SK-N-MC (cell line): ENCODE results near the gene LIN52.

Experiments
- EZH2 ChIP-seq: fragments of 200-600 bp; sonication (generic); IDR thresholded peaks from one replicate; pipeline ENCODE4 v1.6.1; 2017; ENCODE audit warnings: antibody characterized with exemption
- POLR2AphosphoS5 ChIP-seq: IDR thresholded peaks from 2 replicates; pipeline ENCODE4 v1.6.1; 2012; ENCODE audit warnings: mild to moderate bottlenecking, low read depth, low read length, borderline replicate concordance

DNA sequence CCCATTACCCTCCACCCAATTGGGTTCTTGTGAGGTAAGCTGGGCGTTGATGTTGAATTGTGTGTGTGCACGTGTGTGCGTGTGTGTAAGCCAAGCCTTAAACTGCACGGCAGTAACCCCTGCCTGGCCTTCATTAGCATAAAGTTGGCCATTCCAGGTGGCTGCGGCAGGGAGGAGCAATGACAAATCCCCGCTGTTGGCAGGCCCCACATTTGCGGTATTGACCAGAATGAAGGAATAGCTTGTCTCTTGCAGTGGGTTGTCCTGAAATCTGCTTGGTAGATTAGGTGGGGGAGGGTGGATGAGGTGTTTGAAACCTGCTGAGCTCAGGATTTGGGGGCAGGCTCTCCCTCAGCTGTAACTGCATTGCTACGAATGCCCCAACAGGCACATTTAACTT, 161.8 kb downstream of the LIN52 start:
- TF ChIP-seq POLR2AphosphoS5 (no peak), EZH2 (no peak)
